SKM-1 treated with dmso at 0.1 percent for 144 hours (cell line): Measurements from ENCODE around the gene IRGC.
"Not testable (repeated sequence)": the region's sequence is repeated elsewhere in the genome, so short reads cannot be mapped to it uniquely, and the experiment has no call there.

ENCODE experiments used
- DNase-seq: peaks from one replicate; lab custom pipeline; 2025; ENCODE audit not compliant: unreplicated experiment; lab: John Stamatoyannopoulos, UW

The IRGC gene

DNA sequence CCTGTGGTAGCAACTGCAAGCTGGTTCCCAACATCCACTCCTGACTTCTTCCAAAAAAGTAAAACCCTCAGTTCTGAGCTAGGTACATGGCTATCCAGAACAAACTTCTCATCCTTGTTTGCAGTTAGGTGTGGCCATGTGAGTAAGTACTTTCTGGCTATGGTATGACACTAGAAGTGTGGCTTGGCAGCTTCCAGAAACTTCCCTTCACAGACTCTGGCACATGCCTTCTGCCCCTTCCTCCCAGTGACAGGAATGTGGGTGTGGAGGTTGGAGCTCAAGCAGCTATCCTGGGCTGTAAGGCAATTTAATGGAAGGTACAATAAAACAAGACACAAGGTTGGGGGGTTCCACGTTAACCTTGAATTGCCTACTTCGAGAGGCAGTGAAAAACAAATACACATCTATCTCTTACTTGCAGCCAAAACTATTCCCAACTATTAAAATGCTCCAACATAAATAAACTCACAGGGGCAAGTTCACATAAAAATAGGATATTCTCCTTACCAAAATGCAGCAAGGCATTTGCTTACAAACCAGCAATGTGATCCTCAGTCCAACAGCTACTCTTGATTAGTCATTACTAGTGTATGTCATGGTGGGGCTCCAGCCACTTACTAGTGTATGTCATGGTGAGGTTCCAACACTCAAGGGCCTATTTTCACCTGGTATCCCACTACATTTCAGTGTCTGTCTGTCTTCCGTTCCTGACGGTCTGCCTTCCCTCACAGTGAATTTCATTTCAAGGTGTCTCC is 35.8 kb downstream of the IRGC start:
- no peak for DNase-seq

DNA sequence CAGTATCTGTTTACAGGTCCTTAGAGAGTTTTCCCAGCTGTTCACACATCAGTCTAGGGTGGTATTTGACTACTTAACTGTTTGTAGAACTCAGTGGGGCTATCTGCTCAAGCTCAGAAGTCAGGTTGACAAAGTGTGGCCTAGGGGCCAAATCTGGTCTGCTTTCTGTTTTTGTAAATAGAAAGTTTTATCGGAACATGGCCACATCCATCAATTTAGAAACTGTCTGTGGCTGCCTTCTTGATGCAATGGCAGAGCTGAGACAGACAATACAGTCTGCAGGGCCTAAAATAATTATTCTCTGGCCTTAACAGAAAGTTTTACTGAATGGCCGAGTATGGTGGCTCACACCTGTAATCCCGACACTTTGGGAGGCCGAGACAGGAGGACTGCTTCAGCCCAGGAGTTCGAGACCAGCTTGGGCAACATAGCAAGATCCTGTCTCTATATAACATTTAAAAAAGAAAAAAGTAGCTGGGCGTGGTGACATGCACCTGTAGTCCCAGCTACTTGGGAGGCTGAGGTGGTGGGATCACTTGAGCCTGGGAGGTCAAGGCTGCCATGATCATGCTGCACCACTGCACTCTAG is 36.5 kb downstream of the IRGC start:
- no peak for DNase-seq

DNA sequence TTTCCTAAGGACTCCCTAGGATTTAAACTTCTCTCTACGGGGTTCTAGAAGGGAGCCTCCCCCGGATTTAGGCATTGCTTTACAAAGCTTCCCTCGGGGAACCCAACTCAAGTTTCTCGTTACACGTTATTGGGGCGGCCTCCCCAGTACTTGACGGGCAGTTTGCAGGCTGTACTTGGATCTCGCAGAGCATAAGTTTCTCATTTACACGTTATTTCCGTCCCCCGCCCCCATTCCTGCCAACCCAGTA is 38.3 kb downstream of the IRGC start:
- DNase-seq = no peak

DNA sequence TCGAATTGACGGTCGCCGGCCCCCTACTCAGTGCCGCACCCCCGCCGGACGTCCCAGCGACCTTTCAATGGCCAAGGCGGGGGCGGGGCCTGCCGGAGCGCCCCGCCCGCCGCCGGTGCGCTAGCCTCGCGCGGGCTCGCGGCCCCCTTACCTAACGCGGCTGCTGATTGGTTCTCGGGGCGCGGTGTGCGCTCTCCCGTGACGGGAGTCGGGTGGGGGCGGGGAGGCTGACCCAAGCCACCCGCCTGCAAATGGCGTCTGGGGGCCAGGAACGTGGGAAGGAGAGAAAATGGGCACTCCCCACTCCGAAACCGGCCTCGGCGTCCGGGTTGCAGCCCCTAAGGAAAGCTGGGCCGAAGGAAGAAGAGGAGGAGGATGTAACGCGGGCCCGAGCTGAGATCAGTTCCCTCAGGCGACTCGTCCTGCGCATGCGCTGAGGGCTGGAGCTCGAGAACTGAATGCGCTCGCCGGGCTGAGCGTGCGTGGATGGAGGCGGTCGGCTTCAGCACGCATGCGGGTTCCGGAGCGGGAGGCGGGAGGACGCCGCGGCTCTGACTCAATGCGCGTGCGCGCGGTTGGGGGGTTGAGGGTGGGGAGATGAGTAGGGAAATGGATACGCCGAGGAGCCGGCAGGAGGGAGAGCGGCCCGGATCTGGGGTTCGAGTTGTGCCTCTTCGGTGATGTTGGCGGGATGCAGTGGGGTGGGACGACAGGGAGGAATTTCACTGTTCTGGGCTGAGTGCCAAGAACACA is 38.8 kb downstream of the IRGC start, which contains the start of gene SMG9:
SMG9 (minus strand) TSS at position 460 of the 753 bp plus-strand sequence. CDS start 4,221 bp downstream, outside the sequence.
- peak; percentile 84 for DNase-seq

DNA sequence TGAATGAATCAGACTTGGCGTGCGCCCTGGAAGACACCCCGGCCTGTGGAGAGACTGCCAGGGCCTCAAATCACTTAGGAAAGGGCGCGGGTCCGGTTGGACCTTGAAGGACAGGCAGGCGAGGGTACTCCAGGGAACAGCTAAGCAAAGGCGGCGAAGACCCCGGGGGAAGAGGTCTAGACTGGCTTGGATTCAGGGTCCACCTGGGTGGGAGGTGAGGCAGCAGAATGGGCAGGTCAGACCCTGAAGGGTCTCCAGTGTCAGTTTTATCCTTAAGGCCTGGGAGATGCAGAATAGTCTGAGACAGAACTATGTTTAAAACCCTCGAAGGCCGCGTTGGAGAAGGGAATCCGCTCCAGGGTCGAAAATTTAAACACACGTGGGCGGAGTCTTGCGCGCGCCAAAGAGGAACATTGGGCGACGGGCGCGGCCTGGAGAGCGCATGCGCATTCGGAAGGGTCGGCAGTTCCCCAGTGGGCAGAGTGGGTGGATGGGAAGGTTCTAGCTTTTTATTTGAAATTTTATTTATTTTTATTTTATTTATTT is 39.5 kb downstream of the IRGC start:
- DNase-seq = peak; percentile 42

DNA sequence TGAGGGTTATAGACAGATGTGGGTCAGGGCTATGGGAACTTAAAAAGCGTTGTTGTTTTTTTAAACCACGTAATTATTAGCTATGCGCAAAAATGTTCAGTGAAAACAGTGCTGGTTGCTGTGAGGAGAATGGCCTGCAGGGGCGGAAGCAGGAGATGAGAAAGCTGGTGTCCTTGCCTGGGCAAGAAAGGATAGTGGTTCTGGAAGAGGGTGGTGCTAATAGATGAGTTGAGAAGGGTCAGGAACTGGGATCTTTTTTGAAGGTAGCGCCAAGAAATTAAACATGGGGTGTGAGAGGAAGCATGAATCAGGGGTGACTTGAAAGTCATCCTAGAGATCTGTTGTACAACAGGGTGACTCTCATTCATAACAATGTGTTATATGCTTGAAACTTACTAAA is 43.6 kb downstream of the IRGC start:
- no peak for DNase-seq

DNA sequence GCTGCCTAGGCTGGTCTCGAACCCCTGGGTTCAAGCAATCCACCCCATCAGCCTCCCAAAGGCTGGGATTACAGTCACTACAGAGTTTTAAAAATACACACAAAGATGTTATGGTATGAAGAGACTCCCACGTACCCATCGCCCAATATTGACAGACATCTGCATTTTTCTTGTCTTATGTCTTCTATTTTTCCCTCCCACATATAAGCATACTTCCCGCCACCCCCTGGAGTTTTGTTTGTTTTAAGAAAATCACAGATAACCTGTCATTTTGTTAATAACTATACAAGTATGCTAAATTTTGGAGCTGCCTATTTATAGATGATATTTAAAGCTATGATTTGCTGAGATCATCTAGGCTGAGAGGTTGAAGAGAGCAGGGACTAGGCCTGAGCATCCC is 45.1 kb downstream of the IRGC start:
- DNase-seq = no peak

DNA sequence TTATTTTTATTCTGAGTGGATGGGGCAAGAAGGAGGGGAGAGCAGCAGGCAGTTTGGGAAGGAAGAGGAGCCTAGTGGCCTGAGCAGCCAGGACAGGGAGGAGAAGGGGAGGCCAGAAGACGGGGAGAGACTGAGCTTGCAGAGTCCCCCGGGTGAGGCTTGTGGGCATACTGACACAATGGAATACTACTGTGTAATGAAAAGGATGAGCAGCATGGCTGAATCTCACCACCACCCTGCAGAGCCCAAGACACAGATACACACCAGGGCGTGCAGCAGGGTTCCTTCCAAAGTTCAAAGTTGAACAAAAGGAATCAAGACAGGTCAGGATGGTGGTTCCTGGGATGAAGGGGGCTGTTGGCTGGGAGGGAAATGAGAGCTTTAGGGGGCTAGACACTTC is 46.9 kb downstream of the IRGC start:
- no peak for DNase-seq

DNA sequence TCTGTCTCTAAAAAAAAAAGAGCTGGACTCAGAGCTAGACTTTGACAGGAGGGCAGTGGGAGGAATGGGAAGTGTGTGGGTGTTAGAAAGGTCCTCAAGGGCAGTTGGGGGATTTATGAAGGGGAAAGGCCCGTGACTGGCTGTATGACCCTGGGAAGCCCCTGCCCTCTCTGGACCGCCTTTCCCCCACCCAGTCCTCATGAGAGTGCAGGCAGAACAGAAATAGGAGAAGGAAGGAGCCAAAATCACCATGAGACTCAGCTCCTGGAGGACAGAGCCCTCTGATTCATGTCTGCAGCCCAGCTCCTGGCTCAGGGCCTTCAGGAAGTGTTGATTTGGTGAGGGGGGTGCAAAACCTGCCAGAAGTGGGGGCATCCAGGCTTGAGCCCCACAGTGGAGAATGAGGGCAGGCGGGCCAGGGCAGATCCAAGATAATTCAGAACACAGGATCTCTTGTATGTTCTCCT is 47.6 kb downstream of the IRGC start:
- DNase-seq = no peak

DNA sequence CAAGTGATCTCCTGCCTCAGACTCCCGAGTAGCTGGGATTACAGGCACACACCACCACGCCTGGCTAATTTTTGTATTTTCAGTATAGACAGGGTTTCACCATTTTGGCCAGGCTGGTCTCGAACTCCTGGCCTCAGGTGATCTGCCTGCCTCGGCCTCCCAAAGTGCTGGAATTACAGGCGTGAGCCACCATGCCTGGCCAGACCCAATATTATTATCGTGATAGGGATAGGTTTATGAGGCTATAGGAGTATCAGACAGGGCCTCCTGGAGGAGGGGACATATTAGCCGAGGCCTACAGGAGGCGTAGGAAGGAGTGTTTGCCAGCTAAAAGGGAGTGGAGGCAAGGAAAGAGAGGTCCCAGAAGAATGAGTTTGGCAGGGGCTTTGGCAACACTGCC is 48.8 kb downstream of the IRGC start:
- DNase-seq = not testable (repeated sequence)

DNA sequence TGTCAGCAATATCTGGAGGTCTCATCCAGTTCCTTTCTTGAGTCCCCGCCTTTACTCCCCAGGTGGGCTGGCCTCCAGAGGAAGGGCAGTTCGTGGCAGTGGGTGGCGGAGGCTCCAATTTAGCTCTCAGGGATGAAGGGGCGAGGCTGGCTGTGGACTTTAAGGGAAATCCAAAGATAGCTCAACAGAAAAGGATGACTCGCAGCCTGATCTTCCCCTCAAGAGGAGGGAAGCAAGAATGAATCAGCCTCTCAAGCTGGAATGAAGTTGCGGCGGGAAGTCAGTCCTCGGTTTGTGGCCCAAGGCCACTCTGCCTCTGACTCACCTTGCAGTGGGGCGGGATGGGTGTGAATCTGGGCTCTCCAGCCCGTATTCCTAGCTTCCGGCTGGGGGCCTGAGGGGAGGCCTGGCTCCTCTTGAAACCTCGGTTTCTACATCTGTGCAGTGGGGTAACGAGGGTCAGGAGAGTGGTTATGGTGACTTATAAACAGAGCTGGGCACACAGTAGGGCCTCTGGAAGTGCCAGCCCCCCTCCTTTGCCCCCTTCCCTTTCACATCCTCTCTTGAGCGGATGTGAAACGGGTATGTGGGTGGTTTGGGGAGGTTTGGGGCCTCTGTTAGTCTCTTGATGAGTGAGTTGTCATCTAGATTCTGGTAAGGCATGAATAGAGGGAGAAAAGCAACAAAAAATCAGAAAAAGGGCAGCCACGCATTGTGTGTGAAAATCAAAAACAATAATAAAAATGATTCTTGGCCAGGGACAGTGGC is 49.4 kb downstream of the IRGC start:
- peak; percentile 50 for DNase-seq

DNA sequence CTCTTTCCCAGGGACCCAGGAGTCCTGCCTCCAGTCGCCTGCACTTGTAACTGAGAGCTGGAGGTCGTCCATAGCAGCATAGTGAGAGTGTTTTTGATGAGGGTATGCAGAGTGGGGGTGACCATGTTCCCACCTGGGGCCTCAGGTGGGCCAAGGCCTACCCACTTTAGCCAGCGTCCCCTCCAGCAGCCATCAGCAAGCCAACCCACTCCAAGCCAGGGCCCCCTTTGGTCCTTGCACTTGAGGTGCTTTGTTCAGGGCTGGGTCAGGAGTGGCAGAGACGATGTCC is 50.8 kb downstream of the IRGC start:
- DNase-seq = no peak

DNA sequence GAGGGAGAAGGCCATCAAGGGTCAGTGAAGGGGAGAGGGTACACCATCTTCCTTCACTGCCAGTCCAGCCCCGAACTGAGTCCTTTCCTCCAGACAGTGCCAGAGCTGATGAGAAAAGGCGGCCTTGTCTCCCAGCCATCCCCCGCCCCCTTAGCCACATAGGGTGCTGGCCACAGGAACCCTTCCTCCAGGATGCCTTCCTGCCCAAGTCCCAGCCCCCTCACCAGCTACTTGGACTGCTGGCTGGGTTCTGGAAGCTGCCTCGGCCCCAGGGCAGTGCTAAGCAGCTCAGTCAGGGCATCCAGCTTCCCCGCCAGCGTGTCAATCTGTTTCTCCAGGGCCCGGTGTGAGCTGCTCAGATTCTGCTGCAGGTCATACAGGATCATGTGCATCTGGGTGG is 51.4 kb downstream of the IRGC start:
- DNase-seq = no peak

DNA sequence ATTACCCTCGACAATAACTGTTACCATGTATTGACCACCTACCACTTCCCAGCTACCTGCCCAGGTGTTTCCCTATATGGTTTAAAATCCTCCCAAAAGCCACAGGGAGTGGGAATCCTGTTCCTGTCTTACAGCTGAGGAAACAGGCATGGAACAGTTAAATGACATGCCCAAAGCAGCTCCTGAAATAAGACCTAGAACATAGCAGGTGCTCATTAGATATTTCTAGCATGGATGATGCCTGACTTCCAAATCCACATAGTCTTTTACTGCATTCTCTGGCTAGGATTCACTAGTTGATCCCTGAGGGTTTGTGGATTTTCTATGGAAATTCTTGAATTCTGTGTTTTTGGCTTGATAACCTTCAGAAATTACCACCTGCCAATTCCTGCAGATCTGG is 51.9 kb downstream of the IRGC start:
- DNase-seq = no peak

DNA sequence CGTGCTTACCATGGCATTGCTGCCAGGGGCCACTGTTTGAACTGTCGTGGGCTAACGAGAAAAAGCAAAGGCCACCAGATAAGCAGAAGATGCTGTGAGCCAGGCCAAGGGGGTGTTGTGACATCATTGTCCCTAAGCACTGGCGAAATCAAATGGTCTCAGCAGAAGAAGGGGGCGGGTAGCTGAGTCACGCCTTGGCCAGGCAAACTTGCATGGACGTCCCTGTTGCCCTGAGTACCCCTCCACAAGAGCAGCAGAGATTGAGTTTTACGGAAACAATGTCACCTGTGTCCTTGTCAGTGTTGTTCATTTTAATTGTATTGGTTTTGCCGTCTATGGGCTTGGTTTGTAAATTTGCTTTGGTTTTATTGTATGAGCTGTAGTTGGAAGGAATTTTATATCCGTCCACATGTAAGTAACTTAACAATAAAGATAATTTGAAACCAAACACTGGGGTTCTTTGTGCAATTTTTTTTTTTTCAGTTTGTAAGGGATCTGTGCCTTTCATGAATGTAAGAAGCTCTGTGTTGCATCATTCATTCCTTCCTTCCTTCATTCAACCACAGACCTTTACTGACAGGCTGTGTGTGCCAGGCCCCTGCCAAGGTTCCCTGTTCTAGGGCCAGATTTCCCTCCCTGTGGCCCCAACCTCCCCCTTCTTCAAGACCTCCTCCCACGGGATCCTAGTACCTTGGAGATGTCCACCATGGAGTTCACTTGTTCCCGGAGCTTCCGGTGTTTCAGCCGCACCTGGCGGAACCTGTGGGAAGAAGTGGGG is 52.6 kb downstream of the IRGC start:
- peak; percentile 52 for DNase-seq

DNA sequence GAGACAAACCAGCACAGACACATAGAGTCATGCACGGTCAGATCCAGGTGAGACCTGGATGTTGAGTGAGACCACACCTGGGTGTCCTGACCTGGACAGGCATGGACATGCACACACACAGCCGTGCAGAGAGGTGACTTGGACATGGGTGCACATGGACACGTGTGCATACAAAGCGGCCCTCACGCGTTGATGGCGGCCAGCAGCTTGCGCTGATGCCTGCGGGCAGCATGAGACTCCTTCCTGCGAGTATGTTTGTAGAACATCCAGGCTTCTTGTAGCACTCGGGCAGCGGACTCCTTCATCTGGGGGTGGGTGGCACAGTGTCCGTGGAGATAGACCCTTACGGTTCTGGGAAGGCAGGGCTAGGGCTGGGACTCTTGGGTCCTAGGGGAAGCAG is 53.4 kb downstream of the IRGC start:
- no peak for DNase-seq
